ENCODE data around the gene GRK1.
A peak's percentile ranks its signal among the peaks of the same experiment; 100 is the strongest.
"Not testable (repeated sequence)": the region's sequence is repeated elsewhere in the genome, so short reads cannot be mapped to it uniquely, and the experiment has no call there.

Gene GRK1

GRCh38 chr13:113666329-113666670 is 719 bp upstream of the GRK1 start:
- DNase-seq: no peak

DNA sequence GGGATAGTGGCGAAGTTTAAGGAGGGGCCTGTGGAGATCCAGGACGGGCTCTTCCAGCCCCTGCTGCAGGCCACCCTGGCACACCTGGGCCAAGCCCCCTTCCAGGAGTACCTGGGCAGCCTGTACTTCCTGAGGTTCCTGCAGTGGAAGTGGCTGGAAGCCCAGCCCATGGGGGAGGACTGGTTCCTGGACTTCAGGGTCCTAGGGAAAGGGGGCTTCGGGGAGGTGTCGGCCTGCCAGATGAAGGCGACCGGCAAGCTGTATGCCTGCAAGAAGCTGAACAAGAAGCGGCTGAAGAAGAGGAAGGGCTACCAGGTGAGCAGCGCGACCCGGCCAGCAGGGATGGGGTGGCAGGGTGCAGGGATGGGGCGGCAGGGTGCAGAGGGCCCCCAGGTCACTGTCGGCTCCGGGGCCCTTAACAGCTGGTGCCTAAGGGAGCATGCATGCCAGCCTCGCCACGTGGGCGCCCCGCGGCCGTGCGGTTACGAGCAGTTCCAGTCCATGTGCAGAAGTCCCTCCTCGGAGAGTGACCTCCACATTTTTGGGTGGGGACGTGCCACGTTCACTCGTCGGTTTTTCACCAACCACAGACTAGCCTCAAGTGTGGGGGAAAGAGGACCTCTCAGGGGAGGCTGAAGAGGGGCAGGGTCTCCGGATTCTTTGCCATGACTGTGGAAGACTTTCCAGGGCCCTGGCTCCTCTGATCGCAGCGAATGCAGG is 912 bp downstream of the GRK1 start:
- DNase-seq: no peak

GRCh38 chr13:113668491-113668971 is 1.5 kb downstream of the GRK1 start:
- no peak for DNase-seq

- no peak for DNase-seq
Observed at GRCh38 chr13:113669231-113669754, 2.3 kb downstream of the GRK1 start.

GRCh38 chr13:113669755-113670341 is 2.8 kb downstream of the GRK1 start:
- DNase-seq: no peak

DNA sequence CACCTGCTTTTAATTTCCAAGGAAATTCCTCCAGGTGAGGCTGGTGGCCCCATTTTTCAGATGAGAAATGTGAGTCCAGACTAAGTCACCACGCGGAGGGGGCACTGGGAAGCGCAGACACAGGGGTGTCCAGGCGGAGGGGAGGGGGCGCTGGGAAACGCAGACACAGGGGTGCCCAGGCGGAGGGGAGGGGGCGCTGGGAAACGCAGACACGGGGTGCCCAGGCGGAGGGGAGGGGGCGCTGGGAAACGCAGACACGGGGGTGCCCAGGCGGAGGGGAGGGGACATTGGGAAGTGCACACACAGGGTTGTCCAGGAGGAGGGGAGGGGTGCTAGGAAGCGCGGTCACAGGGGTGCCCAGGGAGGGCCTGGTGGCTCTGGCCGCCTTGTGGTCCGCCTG is 3.5 kb downstream of the GRK1 start:
- no peak for DNase-seq

DNA sequence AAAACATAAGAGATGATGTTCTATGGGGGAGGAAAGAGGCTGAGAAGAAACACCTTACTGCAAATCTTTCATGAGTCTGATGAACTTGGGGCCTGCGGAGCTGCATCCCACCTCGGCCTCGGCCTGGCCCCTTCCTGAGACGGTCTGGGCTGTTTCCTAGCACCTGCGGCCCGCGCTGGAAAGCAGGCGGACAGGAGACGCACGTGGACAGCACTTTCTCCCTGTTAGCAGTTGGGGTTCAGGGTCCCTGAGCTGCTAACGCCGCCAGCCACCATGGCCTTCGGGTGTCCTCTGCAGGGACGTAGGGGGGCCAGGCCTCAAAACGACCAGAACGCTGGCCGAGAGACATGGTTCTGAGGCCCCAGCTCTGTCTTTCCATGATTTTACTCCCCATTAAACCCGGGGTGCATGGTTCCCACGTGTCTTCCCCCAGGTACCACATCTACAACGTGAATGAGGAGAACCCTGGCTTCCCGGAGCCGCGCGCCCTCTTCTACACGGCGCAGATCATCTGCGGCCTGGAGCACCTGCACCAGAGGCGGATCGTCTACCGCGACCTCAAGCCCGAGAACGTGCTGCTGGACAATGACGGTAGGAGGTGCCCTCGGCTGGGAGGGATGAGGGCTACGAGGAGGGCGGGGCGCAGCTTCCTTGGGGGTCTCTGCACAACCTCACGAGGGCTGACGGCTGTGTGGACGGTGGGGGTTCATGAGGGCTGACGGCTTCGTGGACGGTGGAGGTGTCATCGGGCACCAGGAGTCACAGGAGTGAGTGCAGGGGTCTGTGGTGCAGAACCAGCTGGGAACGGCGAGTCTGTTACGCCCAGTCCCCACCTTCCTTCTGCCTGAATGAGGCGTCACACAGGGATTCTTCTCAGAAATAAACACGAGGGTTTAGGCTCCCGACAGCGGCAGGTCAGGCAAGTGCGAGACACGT is 4.3 kb downstream of the GRK1 start:
- DNase-seq: no peak

- no peak for DNase-seq
Observed at GRCh38 chr13:113672002-113672651, 5.1 kb downstream of the GRK1 start.

- DNase-seq: no peak
Observed at GRCh38 chr13:113722921-113723320, 55.9 kb downstream of the GRK1 start.

DNA sequence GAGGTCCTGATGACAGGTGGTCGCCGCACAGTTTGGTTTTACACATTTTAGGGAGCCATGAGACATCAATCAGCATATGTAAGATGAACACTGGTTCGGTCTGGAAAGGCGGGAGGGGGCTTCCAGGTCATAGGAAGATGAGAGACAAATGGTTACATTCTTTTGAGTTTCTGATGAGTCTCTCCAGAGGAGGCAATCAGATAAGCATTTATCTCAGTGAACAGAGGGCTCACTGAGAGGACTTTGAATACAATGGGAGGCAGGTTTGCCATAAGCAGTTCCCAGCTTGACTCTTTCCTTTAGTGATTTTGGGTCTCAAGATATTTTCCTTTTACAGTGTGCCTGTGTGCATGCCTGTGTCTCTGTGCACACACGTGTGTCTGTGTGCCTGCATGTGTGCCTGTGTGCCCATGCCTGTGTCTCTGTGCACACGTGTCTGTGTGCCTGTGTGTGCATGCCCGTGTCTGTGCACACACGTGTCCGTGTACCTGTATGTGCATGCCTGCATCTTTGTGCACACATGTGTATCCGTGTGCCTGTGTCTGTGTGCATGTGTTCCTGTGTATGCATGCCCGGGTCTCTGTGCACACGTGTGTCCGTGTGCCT is 56.5 kb downstream of the GRK1 start:
- no peak for DNase-seq

DNA sequence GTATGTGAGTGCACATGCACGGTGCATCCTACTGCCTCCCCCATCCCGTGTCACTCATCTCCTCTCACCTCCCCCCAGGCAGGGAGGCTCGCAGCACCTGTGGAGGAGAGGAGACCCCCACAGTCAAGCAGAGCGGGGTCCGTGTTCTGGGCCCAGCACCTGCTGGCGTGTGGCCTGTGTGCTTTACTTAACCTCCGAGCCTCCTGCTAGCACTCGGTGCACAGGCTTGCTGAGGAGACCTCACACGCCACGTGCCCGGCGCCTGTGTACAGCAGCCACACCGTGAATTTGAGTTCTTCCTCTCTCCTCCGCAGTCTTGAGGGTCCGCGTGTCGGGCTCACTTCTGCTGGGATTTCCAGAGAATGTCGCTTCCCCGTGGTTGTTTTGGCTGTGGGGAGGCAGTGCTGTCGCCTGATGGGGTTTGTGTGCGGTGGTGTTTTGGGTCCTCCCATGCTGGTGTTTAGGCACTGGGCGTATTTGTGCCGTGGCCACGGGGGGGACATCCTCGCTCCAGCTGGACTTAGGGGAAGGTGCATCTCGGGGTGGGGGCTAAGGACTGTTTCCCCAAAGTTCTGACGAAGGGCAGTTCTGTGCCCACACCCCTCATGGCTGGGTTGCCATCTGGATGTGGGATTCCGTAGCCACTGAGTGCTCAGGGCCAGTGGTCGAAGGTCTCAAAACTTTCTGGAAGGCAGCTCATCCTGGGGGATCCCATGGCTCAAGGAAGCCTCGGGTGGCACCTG is 57.2 kb downstream of the GRK1 start:
- DNase-seq: no peak

DNA sequence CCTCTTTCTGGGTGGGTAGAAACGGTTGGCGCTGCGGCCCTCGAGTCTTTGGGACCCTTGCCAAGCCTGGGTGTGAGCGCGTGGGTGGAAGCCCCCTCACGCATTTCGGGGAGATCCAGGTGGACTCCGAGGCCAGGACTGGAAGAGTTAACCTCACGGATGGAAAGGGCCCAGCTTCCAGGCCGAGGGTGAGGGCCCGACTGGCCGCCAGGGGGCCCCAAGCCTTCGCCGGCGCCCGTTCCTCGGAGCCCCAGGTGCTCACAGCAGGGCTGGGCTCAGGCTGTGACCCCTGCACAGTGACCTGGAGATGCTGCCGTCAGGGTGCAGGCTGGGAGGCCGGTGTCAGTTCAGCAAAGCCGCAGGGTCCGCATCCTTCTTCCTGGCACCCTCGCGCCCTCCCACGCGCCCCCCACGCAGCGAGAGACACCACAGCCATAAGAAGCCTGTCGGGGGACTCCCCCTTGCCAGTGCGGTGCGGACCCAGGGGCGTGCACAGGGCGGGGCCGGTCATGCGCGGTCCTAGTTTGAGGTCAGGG is 57.8 kb downstream of the GRK1 start:
- DNase-seq: peak; percentile 46

- DNase-seq: not testable (repeated sequence)
Observed at GRCh38 chr13:113725329-113726105, 58.5 kb downstream of the GRK1 start.

- not testable (repeated sequence) for DNase-seq
Observed at GRCh38 chr13:113726106-113726821, 59.2 kb downstream of the GRK1 start.

DNA sequence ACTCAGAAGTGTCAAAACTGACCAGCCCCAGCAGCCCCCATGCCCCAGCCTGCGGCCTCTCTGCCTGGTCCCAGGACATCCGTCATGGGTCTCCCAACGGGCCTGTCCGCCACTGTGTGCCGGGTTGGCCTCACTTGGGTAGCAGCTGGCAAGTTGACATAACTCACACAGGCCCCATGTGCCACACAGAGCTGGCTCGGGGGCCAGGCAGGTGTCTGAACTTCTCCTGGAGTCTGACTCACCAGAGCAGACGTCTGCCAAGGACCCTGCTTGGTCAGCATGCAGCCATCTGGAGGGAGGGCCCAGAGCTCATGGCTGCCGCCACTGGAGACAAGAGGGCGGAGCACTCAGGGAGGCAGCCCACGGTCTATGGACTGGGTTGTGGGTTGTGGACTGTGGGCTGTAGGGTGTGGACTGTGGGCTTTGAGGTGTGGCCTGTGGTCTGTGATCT is 60.0 kb downstream of the GRK1 start:
- DNase-seq: no peak

DNA sequence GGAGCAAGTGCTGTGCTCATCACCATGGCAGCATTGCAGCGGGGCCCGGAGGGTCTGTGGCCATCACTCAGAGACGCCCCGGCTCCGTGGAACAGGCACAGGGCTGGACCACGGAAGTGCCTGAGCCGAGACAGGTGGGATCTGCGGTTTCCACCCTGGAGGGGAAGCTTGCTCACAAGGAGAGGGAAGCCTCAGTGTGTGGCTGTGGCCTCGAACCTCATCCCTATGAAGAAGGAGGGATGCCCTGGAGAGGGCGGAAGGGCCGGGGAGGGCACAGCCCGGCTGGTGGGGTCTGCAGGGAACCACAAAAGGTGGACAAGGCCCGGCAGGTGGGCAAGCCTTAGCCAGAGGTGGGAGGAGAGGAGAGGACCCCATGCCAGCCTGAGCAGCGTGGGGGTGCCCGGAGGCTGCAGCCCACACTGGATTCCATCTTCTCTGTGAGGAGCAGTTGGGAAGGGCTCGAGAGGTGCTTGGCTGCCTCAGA is 61.6 kb downstream of the GRK1 start:
- DNase-seq: no peak

- DNase-seq: no peak
Observed at GRCh38 chr13:113729187-113730019, 62.4 kb downstream of the GRK1 start.

DNA sequence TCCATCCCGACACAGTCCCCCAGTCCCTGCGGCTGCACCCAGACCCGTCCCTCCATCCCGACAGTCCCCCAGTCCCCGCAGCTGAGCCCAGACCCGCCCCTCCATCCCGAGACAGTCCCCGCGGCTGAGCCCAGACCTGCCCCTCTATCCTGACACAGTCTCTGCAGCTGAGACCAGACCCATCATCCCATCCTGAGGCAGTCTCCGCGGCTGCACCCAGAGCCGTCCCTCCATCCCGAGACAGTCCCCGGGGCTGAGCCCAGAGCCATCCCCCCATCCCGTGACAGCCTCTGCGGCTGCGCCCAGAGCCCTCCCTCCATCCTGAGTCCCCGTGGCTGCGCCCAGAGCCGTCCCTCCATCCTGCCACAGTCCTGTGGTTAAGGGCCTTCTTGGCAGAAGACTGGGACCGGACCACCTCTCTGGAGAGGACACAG is 63.3 kb downstream of the GRK1 start:
- DNase-seq: no peak

- DNase-seq: no peak
Observed at GRCh38 chr13:113730831-113731191, 63.8 kb downstream of the GRK1 start.

All from NCI-H2227 treated with DMSO at 0.1 percent for 48 hours (cell line).